Measurements from ENCODE around the gene CEACAM21.

Gene CEACAM21

DNA sequence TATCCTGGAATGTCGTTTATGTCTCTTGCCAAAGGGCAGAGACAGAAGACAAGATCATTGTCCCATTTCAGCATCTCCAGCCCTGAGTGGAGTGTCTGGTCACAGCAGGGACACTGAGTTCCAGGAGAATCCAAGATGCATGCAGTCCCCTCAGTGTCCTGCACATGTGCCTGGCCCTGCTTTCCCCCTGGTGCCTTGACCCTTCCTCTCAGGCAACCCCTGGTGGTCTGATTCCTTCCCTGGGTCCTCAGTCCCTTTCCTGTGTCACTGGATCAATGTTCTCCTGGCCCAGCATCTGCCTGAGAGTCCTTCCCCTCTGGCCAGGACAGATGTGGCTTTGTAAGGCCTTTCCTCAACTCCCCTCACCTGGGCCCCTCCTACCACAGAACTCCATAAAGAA lies 9.0 kb downstream of the CEACAM21 start:
- H3K27me3 Mint-ChIP-seq, result no peaks in the 10 kb centered on the region
- no peak overlapping the region for H3K4me3 Mint-ChIP-seq
- no peaks in the 10 kb centered on the region for H3K4me1 Mint-ChIP-seq
- no peak for DNase-seq (ENCODE audit: low spot score in 2 of 2)
- peaks cover 8% of the 10 kb centered on the region for H3K9me3 Mint-ChIP-seq
- peaks cover 57% of the 10 kb centered on the region for H3K36me3 Mint-ChIP-seq
- no peak for ATAC-seq (ENCODE audit: low read depth)
- H3K27ac Mint-ChIP-seq, result no peak overlapping the region

DNA sequence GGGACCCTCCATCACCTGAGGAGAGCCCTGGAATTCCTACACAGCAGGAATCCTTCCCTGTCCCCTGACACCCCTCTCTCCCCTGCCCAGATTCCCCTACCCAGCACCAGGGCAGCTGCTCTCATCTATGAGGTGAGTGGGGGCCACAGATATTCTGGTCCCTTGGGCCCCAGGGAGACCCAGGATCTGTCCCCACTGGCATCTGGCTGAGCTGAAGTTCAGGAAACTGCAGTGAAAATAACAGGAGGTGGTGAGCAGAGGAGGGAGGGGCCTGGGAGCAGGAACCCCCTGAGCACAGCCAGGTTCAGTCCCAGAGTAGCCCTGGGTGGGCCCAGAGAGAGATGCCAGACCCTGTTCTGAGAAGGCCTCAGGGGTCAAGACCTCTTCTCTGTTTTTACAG lies 10.1 kb downstream of the CEACAM21 start:
- DNase-seq (ENCODE audit: low spot score in 2 of 2), result no peak
- Mint-ChIP-seq H3K27ac (no peak overlapping the region), H3K9me3 (peaks cover 8% of the 10 kb centered on the region), H3K4me3 (no peak overlapping the region), H3K36me3 (peaks cover 47% of the 10 kb centered on the region), H3K27me3 (peaks cover 4% of the 10 kb centered on the region), H3K4me1 (no peaks in the 10 kb centered on the region)
- no peak for ATAC-seq (ENCODE audit: low read depth)

DNA sequence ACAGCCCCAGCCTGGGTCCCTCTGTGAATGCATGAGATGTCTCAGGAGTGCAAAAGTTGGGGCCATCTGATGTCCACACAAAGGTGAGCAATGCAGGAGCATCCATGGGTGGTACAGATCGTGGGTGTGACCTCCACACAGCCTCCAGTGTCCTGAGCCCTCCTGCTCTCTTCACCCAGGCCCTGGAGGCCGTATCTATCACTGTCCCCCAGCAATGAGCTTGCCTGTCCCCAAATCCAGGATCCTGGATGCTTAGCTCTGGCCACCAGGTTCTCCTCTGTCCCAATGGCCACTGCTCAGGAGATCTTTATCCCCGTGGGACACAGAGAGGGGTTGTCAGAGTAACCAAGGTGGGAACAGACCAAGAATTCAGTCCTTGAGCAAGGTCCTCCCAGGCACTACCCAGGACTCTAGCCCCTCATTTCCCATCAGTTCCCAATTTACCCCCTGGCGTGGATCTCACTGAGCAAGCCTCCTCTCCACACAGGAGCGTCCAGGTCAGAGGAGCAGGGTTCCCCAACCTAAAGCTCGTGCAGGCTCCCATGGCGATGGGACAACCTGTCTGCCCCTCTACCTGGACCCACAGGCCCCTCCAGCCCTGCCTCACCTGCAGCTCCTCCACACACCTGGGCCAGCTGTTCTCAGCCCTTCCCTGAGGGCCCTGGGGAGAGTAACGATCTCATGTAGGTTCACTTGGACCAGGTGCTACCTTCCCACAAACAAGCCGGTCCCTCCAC lies 11.3 kb downstream of the CEACAM21 start:
- ATAC-seq (ENCODE audit: low read depth), result no peak
- no peaks in the 10 kb centered on the region for H3K4me1 Mint-ChIP-seq
- H3K36me3 Mint-ChIP-seq, result peaks cover 36% of the 10 kb centered on the region
- H3K27me3 Mint-ChIP-seq, result peaks cover 6% of the 10 kb centered on the region
- H3K27ac Mint-ChIP-seq, result no peak overlapping the region
- no peak for DNase-seq (ENCODE audit: low spot score in 2 of 2)
- H3K4me3 Mint-ChIP-seq, result no peak overlapping the region
- H3K9me3 Mint-ChIP-seq, result peaks cover 7% of the 10 kb centered on the region

DNA sequence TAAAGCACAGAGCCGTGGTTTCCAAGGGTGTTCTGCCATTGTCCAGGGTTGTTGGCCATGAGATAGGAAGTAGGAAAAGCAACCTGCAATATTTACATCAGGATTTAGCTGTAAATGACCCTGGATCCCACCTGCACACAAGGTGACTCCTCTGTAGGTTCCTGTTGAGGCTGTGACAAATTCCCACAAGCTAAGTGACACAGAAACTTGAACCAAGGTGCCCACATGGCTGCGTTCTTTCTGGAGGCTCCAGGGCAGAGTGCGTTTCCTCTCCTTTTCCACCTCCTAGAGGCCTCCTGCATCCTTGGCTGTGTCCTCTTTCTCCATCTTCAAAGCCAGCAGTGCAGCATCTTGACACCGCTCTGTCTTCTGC lies 11.9 kb downstream of the CEACAM21 start:
- ATAC-seq (ENCODE audit: low read depth), result no peak
- H3K27ac Mint-ChIP-seq, result no peak overlapping the region
- H3K4me1 Mint-ChIP-seq, result no peaks in the 10 kb centered on the region
- H3K36me3 Mint-ChIP-seq, result peaks cover 33% of the 10 kb centered on the region
- no peak for DNase-seq (ENCODE audit: low spot score in 2 of 2)
- H3K9me3 Mint-ChIP-seq, result peaks cover 6% of the 10 kb centered on the region
- no peak overlapping the region for H3K4me3 Mint-ChIP-seq
- peaks cover 9% of the 10 kb centered on the region for H3K27me3 Mint-ChIP-seq

DNA sequence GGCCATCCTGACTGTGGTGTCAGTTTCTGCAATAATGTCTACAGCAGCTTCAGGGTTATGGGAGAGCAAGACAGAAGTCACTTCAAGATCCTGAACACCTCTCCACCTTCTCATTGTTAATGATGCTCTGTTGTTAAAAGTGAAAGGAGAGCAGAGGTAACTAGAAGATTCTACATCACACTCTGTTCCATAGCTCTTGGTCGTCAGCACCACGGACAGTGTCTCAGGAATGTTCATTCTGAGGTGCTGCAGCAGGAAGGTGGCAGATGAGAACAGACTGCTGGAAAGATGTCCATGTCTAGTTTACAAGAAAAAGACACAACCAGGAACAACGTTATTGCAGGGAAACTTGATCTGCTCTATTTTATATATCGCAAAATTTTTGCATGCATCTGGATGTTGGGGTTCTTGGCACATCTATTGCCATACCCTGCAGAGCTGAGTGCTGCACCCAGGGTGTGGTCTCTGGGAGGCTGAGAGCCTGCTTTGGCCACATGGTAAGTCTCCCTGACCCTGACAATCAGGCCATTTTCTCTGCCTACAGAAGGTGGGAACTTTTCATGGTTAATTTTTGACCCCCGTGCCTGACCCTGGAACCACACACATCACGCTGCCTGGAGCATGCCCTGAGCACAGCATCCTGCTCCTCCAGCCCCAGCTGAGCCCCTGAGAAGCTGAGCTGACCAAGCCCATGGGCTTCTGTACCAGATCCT lies 12.7 kb downstream of the CEACAM21 start:
- no peak for DNase-seq (ENCODE audit: low spot score in 2 of 2)
- Mint-ChIP-seq H3K4me3 (no peak overlapping the region), H3K4me1 (no peaks in the 10 kb centered on the region), H3K27ac (no peak overlapping the region), H3K36me3 (peaks cover 24% of the 10 kb centered on the region), H3K27me3 (peaks cover 12% of the 10 kb centered on the region), H3K9me3 (no peaks in the 10 kb centered on the region)
- ATAC-seq (ENCODE audit: low read depth), result no peak

DNA sequence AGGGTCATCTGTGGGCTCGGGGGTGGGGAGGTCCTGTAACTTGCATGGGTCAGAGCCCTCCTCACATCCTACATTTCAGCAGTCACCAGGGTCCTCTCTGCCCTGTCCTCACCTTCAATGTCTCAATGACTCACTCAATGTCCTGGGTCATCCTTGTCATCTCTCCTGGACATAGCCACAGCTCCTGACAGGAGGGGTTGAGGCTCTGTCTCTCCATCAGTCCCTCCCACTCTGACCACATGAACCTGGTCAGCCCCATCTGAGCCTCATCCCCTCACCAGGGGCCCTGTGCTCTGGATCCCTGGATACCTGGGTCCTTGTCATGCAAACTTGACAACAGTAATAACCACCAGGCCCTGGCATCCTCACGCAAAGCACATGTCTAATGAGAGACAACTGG lies 13.4 kb downstream of the CEACAM21 start:
- Mint-ChIP-seq H3K9me3 (no peaks in the 10 kb centered on the region), H3K27me3 (peaks cover 12% of the 10 kb centered on the region), H3K4me3 (no peak overlapping the region), H3K36me3 (peaks cover 17% of the 10 kb centered on the region), H3K27ac (no peak overlapping the region), H3K4me1 (no peaks in the 10 kb centered on the region)
- DNase-seq (ENCODE audit: low spot score in 2 of 2) (no peak), ATAC-seq (ENCODE audit: low read depth) (no peak)

DNA sequence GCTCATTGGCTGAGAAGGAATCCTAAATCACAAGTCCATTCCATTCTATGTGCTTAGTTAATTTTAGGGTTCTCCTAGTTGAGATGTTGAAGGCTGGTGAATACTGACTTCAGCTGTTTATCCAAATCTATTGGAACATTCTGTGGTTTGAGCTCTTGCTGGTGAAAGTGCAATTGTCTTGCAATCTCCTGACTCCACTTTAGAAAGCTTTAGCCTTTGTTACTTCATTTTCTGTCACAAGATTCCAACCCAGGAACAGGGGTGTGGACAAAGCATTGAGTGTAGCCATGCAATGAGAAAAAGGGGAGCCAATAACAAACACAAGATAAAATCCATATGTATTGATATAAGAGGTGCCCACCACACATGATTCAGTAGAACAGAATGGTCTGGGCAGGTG lies 15.0 kb downstream of the CEACAM21 start:
- peaks cover 5% of the 10 kb centered on the region for H3K4me1 Mint-ChIP-seq
- peaks cover 5% of the 10 kb centered on the region for H3K36me3 Mint-ChIP-seq
- DNase-seq (ENCODE audit: low spot score in 2 of 2) (no peak), ATAC-seq (ENCODE audit: low read depth) (no peak)
- H3K27ac Mint-ChIP-seq, result no peak overlapping the region
- H3K27me3 Mint-ChIP-seq, result peaks cover 12% of the 10 kb centered on the region
- no peak overlapping the region for H3K4me3 Mint-ChIP-seq
- H3K9me3 Mint-ChIP-seq, result no peaks in the 10 kb centered on the region

DNA sequence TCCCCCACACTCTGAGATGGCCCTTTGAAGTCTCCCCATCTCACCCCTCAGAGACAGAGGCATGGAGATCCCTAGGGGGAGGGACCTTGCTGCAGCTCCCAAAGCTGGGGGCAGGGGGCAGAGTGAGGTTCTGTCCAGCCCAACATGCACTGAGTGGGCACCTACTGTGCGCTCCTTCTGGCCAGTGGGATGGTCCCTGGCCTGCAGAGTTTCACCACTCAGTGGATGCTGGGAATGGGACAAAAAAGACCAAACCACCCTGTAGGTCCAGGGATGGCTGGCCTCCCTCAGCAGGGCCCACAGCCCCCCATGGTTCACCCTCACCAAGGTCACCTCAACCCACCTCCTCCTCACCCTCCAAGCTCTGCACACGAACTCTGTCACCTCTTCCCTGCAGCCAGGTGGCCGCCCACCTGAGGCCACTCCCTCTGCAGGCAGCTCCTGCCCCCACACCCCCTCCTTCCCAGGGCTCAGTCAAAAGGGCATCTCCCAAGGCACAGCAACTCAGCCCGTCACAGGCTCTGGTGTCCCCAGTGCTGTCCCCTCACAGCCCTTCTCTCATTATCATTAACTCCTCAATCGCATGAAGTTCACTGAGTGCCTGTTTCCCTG lies 16.1 kb downstream of the CEACAM21 start:
- Mint-ChIP-seq H3K4me3 (no peak overlapping the region), H3K4me1 (peaks cover 8% of the 10 kb centered on the region), H3K27me3 (peaks cover 15% of the 10 kb centered on the region), H3K36me3 (peaks cover 2% of the 10 kb centered on the region), H3K27ac (no peak overlapping the region), H3K9me3 (no peaks in the 10 kb centered on the region)
- ATAC-seq (ENCODE audit: low read depth) (no peak), DNase-seq (ENCODE audit: low spot score in 2 of 2) (no peak)

DNA sequence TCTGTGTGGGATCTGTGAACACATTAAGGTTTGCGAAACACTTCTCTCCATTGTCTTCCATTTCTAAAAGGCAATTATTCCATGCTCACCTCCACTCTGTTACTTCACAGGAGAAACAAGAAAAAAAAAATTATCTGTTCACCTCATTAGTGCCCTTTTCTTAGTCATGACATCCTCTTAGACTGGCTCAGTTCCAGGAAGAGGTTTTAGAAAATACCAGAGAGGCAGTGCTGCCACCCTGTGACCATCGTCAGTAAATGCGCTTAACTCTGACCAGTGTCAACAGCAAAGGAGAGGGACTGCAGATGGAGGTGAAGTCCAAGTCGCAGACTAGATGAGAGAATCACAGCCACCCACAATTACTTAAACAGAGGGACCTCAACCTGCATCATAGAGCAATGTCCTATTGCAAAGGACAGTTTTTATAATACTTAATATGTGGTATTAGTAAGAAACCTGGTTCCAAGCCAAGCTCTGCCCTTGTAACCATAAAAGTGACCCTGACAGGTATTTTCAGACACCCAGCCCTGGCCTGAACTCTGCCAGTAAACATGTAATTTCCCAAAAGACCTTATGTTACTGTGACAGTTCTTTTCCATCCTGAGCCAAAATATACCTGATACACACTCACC lies 19.4 kb downstream of the CEACAM21 start:
- ATAC-seq (ENCODE audit: low read depth) (peak; percentile 64), DNase-seq (ENCODE audit: low spot score in 2 of 2) (peak; percentile 55 to 65)
- Mint-ChIP-seq H3K4me1 (peaks cover 14% of the 10 kb centered on the region), H3K4me3 (no peak overlapping the region), H3K27ac (no peak overlapping the region), H3K27me3 (peaks cover 16% of the 10 kb centered on the region), H3K9me3 (no peaks in the 10 kb centered on the region), H3K36me3 (no peaks in the 10 kb centered on the region)

DNA sequence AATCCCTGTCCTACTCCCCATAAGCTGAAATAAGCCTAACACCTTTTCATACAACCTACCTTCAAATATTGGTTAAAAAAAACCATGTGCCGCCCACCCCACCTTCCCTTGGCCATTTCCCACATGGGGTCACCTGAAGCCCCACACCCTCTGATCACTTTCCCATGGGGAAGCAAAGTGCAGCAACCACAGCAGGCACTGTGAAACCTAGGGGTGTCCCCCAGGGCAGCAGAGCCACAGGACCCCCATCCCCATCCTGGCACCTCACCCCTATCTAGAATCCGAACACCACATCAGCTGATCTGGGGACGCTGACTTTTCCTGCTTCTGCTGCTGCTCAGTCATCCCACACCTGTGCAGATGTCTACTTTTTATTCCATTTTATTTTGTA lies 19.9 kb downstream of the CEACAM21 start:
- Mint-ChIP-seq H3K4me3 (no peak overlapping the region), H3K27ac (no peak overlapping the region), H3K4me1 (peaks cover 14% of the 10 kb centered on the region), H3K27me3 (peaks cover 13% of the 10 kb centered on the region), H3K9me3 (no peaks in the 10 kb centered on the region), H3K36me3 (no peaks in the 10 kb centered on the region)
- ATAC-seq (ENCODE audit: low read depth) (no peak), DNase-seq (ENCODE audit: low spot score in 2 of 2) (no peak)

DNA sequence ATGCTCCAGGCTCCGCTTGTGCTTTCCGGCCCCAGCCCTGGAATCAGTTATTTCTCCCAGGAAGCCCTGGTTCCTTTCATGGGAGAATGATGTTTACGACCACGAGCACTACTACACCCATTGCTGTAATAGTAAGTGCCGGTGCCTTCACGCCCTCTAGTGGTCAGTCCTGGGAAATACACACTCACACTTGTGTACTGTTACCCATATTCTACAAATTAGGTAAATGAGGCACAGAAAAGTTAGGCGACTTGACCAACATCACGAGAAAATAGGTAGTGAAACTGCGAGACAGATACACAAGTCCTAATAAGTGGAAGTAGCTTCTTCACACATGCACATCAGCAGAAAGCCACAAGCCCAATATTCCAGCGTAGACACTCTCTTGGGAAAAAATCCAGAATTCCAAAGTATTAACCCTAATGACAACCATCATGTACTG lies 21.7 kb downstream of the CEACAM21 start:
- H3K27me3 Mint-ChIP-seq, result peaks cover 11% of the 10 kb centered on the region
- peak; percentile 89 for ATAC-seq (ENCODE audit: low read depth)
- H3K4me1 Mint-ChIP-seq, result peaks cover 14% of the 10 kb centered on the region
- H3K9me3 Mint-ChIP-seq, result no peaks in the 10 kb centered on the region
- peak; percentile 75 to 85 for DNase-seq (ENCODE audit: low spot score in 2 of 2)
- H3K4me3 Mint-ChIP-seq, result peak overlapping the region; percentile 64
- H3K36me3 Mint-ChIP-seq, result no peaks in the 10 kb centered on the region
- H3K27ac Mint-ChIP-seq, result peak overlapping the region; percentile 59

DNA sequence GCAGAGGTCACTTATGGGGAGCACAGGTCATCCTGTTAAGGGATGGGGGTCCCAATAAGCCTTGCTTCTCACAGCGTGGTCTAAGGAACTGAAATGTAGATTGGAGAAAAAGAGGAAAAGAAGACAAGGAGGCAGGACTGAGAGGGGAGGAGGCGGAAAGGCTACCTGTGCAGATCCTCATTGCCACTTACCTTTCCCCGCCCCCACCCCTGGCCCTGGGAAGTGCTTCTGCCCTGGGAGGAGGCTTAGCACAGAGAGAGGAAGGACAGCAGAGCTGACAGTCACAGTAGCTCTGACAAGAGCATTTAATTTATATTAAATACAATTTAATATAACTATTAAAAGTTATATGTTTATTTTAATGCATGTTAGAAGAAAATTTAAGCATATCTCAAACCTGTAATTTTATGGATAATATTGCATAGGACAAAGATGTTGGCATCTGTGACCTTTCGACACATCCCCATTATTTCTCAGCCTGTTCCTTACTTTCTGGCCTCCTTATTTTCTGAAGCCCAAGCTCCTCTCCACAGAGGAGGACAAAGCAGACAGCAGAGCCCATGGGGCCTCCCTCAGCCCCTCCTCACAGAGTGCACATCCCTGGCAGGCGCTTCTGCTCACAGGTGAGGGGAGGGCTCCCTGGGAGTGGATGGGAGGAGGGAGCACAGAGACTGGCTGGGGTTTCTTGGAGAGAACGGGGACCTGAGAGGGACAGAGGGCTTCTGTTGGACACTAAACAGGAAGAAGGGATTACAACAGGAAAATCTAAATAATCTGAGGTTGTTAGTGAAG lies 23.4 kb downstream of the CEACAM21 start:
- H3K27ac Mint-ChIP-seq, result no peak overlapping the region
- DNase-seq (ENCODE audit: low spot score in 2 of 2) (no peak), ATAC-seq (ENCODE audit: low read depth) (no peak)
- peaks cover 14% of the 10 kb centered on the region for H3K4me1 Mint-ChIP-seq
- no peaks in the 10 kb centered on the region for H3K9me3 Mint-ChIP-seq
- peaks cover 13% of the 10 kb centered on the region for H3K27me3 Mint-ChIP-seq
- H3K36me3 Mint-ChIP-seq, result no peaks in the 10 kb centered on the region
- H3K4me3 Mint-ChIP-seq, result no peak overlapping the region

DNA sequence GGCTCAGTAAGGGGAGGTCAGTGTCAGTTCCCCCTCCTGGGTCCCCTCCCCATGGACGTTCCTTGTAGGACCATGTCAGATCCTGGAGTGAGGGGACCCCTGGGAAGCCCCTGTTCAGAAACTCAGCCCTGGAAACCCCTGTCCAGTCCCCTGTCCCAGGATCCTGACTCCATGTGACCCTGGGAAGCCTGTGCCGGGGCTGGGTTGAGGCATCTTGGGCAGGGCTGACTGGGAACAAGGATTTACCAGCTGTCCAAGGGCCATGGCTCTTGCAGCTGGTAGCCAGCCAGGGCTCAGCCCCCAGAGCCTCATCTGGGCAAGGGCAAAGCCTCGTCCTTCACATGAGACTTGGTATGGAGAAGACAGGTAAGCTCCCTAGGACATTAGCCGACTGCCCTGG lies 25.8 kb downstream of the CEACAM21 start:
- H3K4me3 Mint-ChIP-seq, result no peak overlapping the region
- DNase-seq (ENCODE audit: low spot score in 2 of 2) (no peak), ATAC-seq (ENCODE audit: low read depth) (no peak)
- H3K27ac Mint-ChIP-seq, result no peak overlapping the region
- peaks cover 10% of the 10 kb centered on the region for H3K27me3 Mint-ChIP-seq
- no peaks in the 10 kb centered on the region for H3K36me3 Mint-ChIP-seq
- peaks cover 8% of the 10 kb centered on the region for H3K4me1 Mint-ChIP-seq
- no peaks in the 10 kb centered on the region for H3K9me3 Mint-ChIP-seq

Data from memory B cell (primary cell).